K562 (cell line): ENCODE measurements around the gene S100P. TPM values are rescaled to one million over a fixed set of nuclear protein-coding genes. Genes with fewer than 3 reads are reported as not detected.
A peak's percentile ranks its signal among the peaks of the same experiment; 100 is the strongest.

Experiments used
- DMBX1 ChIP-seq: fragments of 250-450 bp; sonication (Bioruptor Pico); IDR thresholded peaks from 2 replicates; pipeline ENCODE4 v1.8.0; 2022; ENCODE audit warnings: inconsistent platforms, mild to moderate bottlenecking, moderate library complexity, borderline replicate concordance
- FOXJ2 ChIP-seq: fragments of 200-800 bp; sonication (Bioruptor generic); IDR thresholded peaks from 2 replicates; pipeline ENCODE4 v1.6.1; 2016; ENCODE audit warnings: missing genetic modification characterization, missing compliant biosample characterization
- KLF10 ChIP-seq: fragments of 250-450 bp; sonication (Bioruptor Pico); IDR thresholded peaks from 2 replicates; pipeline ENCODE4 v1.6.1; 2021; ENCODE audit warnings: matching md5 sums
- KLF13 ChIP-seq: fragments of 450-650 bp; IDR thresholded peaks from 2 replicates; pipeline ENCODE4 v1.6.1; 2016; ENCODE audit warnings: missing genetic modification characterization, low read depth, mild to moderate bottlenecking, missing compliant biosample characterization, moderate library complexity, borderline replicate concordance
- MAFF ChIP-seq: IDR thresholded peaks from 2 replicates; pipeline ENCODE4 v1.6.1; 2012; ENCODE audit warnings: low read length, improper control_type of control experiment
- NCOA1 ChIP-seq: fragments of 450-650 bp; IDR thresholded peaks from 2 replicates; pipeline ENCODE4 v1.6.1; 2016; ENCODE audit warnings: low read depth
- NELFE ChIP-seq: IDR thresholded peaks from 2 replicates; pipeline ENCODE4 v1.6.1; 2011; ENCODE audit warnings: mild to moderate bottlenecking; ENCODE audit not compliant: insufficient read depth, insufficient read length
- POLR2AphosphoS5 ChIP-seq: IDR thresholded peaks from 2 replicates; pipeline ENCODE4 v1.6.1; 2011; ENCODE audit warnings: mild to moderate bottlenecking, low read depth, low read length, moderate library complexity; ENCODE audit not compliant: control insufficient read depth, insufficient read depth
- PREB ChIP-seq: sonication (generic); formaldehyde crosslinking; IDR thresholded peaks from 2 replicates; pipeline ENCODE4 v1.8.1; 2023; ENCODE audit warnings: mild to moderate bottlenecking, missing genetic modification reagents
- SPI1 ChIP-seq: IDR thresholded peaks from 2 replicates; pipeline ENCODE4 v1.6.1; 2011; ENCODE audit warnings: low read depth, low read length, control low read depth, borderline replicate concordance
- ZBTB40 ChIP-seq, 2 experiments: fragments of 450-650 bp in 1 of 2; sonication (generic) in 1 of 2; formaldehyde crosslinking in 1 of 2; IDR thresholded peaks; 2 replicates each; pipeline versions ENCODE4 v1.7.1 to v1.9.0; 2016 to 2022; ENCODE audit warnings: inconsistent platforms in 1 of 2, mild to moderate bottlenecking in 1 of 2, missing genetic modification reagents in 1 of 2
- ZC3H11A ChIP-seq: IDR thresholded peaks from 2 replicates; pipeline ENCODE4 v1.6.1; 2012; ENCODE audit warnings: low read depth, low read length, improper control_type of control experiment
- ZNF57 ChIP-seq: fragments of 450-650 bp; formaldehyde crosslinking; IDR thresholded peaks from 2 replicates; pipeline ENCODE4 v1.4.0; 2020; ENCODE audit warnings: mild to moderate bottlenecking, moderate library complexity
- ZNF778 ChIP-seq: fragments of 450-650 bp; formaldehyde crosslinking; IDR thresholded peaks from 2 replicates; pipeline ENCODE4 v1.4.0; 2020; ENCODE audit warnings: mild to moderate bottlenecking, moderate library complexity
- polyA plus RNA-seq, 8 experiments: library from polyadenylated mRNA; depleted of rRNA in 4 of 8; stranded (reverse) in 5 of 8; unstranded in 3 of 8; fragments of >200 nt; fragmentation: Nextera tagmentation in 2 of 8; fragmentation: Illumina TruSeq in 1 of 8; extraction: Ambion mirVana in 2 of 8; extraction: Trizol in 1 of 8; gene quantifications; 2 replicates each; pipeline versions ENCODE4 v1.2.1 to v1.2.3, GENCODE V29; 2011 to 2014; ENCODE audit warnings: inconsistent platforms in 1 of 8, missing spikeins in 1 of 8
- total RNA-seq, 7 experiments: library from RNA; depleted of rRNA in 6 of 7; stranded (reverse); fragments of >200 nt in 6 of 7; fragmentation: Illumina TruSeq in 2 of 7; extraction: Trizol in 2 of 7; gene quantifications; 2 replicates each; pipeline versions ENCODE4 v1.2.1 to v1.2.3, GENCODE V29; 2011 to 2021; ENCODE audit warnings: low replicate concordance in 1 of 7
- TF ChIP-seq, protein P1 (sequence below): fragments of 450-650 bp; conservative IDR thresholded peaks from 2 replicates; pipeline ENCODE4 v1.6.1; 2016; ENCODE audit warnings: missing genetic modification characterization, low read depth, mild to moderate bottlenecking, control low read depth, missing compliant biosample characterization

The S100P gene
- total and polyA plus RNA-seq, 9 of the 15 experiments (the other 6 are each of a cell fraction or from before 2014, with no cell fraction given): 4.1 to 23.8 (median 7.5) TPM

- TF ChIP-seq ZBTB40 (IDR thresholded peaks at IDR 0.05): no peak
- TF ChIP-seq ZBTB40 (CRISPR knock-in tag; IDR thresholded peaks at IDR 0.05): no peak
- TF ChIP-seq SPI1: 0 out of 2 replicates have a peak, but pooled peaks have one; percentile 4
- TF ChIP-seq DMBX1 (CRISPR knock-in tag): peak; percentile 90
- peak; percentile 3 for TF ChIP-seq KLF13 (tag)
- no peak for TF ChIP-seq KLF10 (CRISPR knock-in tag)
- no peak for TF ChIP-seq NELFE
- TF ChIP-seq FOXJ2 (tag): 0 out of 2 replicates have a peak, but pooled peaks have one; percentile 62
- TF ChIP-seq, protein P1, sequence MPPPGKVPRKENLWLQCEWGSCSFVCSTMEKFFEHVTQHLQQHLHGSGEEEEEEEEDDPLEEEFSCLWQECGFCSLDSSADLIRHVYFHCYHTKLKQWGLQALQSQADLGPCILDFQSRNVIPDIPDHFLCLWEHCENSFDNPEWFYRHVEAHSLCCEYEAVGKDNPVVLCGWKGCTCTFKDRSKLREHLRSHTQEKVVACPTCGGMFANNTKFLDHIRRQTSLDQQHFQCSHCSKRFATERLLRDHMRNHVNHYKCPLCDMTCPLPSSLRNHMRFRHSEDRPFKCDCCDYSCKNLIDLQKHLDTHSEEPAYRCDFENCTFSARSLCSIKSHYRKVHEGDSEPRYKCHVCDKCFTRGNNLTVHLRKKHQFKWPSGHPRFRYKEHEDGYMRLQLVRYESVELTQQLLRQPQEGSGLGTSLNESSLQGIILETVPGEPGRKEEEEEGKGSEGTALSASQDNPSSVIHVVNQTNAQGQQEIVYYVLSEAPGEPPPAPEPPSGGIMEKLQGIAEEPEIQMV (tag): peak; percentile 14
- no peak for TF ChIP-seq ZNF778
- TF ChIP-seq ZC3H11A: no peak
- TF ChIP-seq PREB (CRISPR knock-in tag): 0 out of 2 replicates have a peak, but pooled peaks have one; percentile 38
- peak; percentile 11; the same call in 1 of the 2 replicates for TF ChIP-seq NCOA1
- TF ChIP-seq ZNF57 (CRISPR knock-in tag): no peak
- TF ChIP-seq MAFF: peak; percentile 85
- TF ChIP-seq POLR2AphosphoS5: peak; percentile 76
Measured at GRCh38 chr4:6732441-6733357, 39.0 kb downstream of the S100P start (continued).
